Thyroid gland (tissue), 4 donors: ENCODE results near the gene BCL10.

Source experiments
- POLR2A ChIP-seq, 2 donors: fragments of 450-650 bp; IDR thresholded peaks; one replicate each; pipeline ENCODE4 v1.6.1; 2017; ENCODE audit warnings: antibody characterized with exemption in 2 of 2, mild to moderate bottlenecking in 2 of 2, moderate library complexity in 1 of 2
- TF ChIP-seq, protein P1 (sequence below), 6 experiments: fragments of 200-600 bp in 3 of 6; fragments of 450-650 bp in 3 of 6; sonication (generic) in 3 of 6; IDR thresholded peaks; one replicate each; pipeline ENCODE4 v1.5.1; 2016 to 2019; ENCODE audit warnings: antibody characterized with exemption in 6 of 6, mild to moderate bottlenecking in 2 of 6, inconsistent platforms in 1 of 6, moderate library complexity in 1 of 6

DNA sequence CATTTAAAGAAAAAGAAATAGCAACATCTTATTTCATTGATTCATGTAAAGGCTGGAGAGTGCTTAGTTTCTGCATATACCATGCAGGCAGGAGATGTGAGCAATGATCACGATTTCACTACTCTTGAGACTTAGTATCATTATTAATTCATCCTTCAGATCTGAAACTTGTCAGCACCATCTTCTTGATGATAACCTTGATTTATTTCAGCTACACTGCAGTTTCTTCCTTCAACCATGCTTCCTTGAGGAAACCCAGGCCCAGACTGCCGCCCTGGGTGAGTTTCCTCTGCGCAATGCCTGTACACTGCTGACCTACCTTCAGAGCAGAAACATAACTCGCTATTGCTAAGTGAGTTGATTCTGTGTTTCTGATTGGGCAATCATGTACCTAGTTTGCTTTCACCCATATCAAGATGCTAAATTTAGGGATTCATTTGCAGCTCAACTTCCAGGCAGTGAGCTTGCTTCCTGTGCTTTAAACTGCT lies 13.5 kb upstream of the BCL10 start:
- TF ChIP-seq, protein P1, sequence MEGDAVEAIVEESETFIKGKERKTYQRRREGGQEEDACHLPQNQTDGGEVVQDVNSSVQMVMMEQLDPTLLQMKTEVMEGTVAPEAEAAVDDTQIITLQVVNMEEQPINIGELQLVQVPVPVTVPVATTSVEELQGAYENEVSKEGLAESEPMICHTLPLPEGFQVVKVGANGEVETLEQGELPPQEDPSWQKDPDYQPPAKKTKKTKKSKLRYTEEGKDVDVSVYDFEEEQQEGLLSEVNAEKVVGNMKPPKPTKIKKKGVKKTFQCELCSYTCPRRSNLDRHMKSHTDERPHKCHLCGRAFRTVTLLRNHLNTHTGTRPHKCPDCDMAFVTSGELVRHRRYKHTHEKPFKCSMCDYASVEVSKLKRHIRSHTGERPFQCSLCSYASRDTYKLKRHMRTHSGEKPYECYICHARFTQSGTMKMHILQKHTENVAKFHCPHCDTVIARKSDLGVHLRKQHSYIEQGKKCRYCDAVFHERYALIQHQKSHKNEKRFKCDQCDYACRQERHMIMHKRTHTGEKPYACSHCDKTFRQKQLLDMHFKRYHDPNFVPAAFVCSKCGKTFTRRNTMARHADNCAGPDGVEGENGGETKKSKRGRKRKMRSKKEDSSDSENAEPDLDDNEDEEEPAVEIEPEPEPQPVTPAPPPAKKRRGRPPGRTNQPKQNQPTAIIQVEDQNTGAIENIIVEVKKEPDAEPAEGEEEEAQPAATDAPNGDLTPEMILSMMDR (IDR thresholded peaks at IDR 0.05): no peak
- no peak for TF ChIP-seq POLR2A (IDR thresholded peaks at IDR 0.05)
